ENCODE data around the gene CAMTA1.
A peak's percentile ranks its signal among the peaks of the same experiment; 100 is the strongest.
"Not testable (repeated sequence)": the region's sequence is repeated elsewhere in the genome, so short reads cannot be mapped to it uniquely, and the experiment has no call there.

Gene CAMTA1

DNA sequence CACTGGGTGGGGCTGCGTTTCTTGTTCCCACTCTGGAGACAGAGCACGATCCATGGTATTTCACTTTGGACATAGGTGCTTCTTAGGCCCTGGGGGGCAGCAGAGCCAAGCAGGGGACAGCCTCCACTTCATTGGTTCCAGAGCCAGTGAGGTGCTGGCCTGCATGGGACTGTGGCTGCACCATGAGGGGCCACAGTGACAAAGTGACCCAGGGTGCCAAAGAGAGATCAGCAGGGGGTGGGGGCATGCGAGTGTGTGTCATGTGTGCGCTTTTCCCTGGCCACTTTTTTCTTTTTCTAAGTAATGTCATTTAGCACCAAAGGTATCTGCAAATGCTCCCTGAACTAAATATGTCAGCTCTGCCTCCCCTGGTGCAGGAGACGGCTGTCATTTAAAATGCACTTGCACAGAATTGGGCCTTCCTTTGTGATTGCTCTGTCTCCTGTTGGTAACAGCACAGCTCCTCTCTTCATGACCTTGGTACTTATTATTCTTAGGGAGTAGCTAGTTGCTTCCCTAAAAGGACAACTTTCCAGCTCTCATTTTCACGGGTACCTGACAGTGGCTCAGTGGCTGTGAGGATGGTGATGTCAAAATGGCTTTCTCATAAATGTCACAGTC is 910.4 kb downstream of the CAMTA1 start:
- DNase-seq (ENCODE audit: low read depth): no peak

- no peak for DNase-seq (ENCODE audit: low read depth)
These were observed 913.4 kb downstream of the CAMTA1 start for GRCh38 chr1:7698641-7699040.

DNA sequence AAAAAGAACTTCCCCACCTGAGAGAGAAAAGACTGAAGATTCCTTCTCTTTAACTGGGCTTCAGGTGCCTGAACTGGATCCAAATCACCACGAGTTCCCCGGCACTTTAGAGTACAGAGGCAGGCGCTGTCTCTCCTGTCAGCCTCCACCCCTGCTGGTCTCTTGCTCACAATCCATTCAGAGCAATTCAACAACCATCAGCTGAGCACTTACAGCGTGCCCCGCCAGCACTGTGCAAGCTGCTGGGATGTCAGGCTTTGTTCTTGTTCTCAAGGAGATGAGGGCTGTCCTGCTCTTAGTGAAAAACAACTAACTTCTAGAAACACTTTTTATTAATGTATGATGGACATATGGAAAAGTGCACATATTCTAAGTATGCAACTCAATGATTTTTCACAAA is 917.1 kb downstream of the CAMTA1 start:
- no peak for DNase-seq (ENCODE audit: low read depth)

DNA sequence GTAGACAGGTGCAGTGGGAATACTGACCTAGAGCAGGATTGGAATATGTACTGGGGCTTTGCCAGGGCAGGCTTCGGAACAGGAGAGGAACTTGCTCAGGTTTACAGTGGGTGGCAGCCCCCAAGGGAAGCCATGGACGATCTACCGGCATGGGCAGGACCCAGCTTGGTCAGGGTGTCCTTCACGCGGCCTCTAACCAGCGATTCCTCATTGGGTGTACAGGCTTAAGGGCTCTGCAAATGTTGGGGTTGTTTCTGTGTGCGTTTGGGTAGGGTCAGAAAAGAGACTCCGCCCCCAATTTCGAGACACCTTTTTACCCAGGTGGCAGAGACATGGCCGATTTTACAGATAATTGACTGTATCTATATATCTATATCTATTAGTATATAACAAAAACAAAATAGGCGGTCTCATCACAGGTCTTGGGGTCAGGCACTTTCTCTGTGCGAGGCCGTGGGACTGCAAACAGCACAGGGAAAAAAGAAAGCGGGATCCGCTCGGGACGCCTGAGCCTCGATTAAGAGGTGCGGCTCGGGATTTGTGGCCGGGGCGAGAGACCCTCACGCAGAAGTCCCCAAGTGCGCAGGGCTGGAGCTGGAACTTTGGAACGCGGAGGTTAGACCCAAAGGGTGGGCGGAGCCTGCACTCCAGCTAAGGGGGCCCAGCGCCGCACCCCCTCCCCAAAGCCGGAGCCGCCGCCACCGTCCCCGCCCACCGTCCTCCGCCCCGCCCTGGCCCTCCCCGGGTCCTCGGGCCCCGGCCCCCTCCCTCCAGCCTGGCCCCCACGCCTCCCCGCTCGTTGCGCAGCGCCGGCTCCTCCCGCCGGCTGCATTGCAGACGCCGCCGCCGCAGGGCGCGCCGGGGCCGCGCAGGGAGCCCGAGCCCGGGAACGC is 918.3 kb downstream of the CAMTA1 start:
- no peak for DNase-seq (ENCODE audit: low read depth)

DNA sequence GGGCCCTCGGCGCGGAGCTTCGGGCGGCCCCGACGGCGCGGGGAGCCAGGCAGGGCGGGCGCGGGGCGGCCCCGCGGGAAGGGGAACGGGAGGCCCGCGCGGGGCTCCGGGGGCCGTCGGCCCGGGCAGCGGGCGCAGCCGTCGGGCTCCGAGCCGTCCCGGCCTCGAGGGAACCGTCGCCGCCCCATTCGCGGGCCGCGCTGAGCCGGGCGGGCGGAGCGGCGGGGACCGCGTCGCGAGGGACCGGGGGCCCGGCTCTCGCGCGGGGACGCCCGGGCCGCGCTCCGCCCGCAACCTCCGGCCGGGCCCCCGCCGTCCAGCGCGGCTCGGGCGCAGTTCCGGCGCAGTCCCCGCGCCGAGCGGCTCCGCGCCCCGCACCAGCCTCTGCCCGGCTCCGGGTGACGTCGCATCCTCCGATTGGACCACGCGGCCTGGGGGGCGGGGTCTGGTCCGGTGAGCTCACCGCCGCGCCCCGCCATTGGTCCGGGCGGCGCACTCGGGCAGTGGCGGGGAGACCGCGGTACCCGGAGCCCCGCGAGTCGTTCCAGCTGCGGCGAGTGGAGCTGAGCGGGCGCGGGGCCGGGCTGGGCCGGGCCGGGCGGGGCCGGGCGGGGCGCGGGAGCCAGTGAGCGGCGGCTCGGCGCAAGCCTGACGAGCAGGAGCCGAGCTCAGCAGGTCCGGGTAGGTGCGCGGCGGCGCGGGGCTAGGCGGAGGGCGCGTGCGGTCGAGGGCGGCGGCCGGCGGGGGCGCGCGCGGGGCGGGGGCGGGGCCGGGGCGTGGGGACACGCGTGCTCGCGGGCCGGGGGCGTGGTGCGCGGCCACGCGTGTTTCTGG is 919.2 kb downstream of the CAMTA1 start:
- peak; percentile 82 for DNase-seq (ENCODE audit: low read depth)

- no peak for DNase-seq (ENCODE audit: low read depth)
These were observed 920.0 kb downstream of the CAMTA1 start for GRCh38 chr1:7705048-7705907.

GRCh38 chr1:7705908-7706216 is 920.6 kb downstream of the CAMTA1 start:
- no peak for DNase-seq (ENCODE audit: low read depth)

DNA sequence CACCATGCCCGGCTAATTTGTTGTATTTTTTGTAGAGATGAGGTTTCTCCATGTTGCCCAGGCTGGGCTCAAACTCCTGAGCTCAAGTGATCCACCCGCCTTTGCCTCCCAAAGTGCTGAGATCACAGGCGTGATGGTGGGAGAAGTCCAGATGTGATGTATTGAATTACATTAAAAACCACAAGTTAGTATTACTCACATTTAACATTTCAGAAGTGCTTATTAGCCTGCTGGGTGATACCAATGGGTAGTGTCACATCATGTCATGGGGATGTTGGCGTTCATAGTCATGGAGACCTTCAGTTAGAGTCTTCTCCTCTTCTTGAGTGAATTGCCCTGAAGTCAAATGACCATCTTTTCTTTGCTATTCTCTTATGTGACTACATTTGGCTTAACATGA is 922.3 kb downstream of the CAMTA1 start:
- DNase-seq (ENCODE audit: low read depth): no peak

- not testable (repeated sequence) for DNase-seq (ENCODE audit: low read depth)
These were observed 922.8 kb downstream of the CAMTA1 start for GRCh38 chr1:7708065-7708464.

- no peak for DNase-seq (ENCODE audit: low read depth)
These were observed 925.6 kb downstream of the CAMTA1 start for GRCh38 chr1:7710859-7711258.

DNA sequence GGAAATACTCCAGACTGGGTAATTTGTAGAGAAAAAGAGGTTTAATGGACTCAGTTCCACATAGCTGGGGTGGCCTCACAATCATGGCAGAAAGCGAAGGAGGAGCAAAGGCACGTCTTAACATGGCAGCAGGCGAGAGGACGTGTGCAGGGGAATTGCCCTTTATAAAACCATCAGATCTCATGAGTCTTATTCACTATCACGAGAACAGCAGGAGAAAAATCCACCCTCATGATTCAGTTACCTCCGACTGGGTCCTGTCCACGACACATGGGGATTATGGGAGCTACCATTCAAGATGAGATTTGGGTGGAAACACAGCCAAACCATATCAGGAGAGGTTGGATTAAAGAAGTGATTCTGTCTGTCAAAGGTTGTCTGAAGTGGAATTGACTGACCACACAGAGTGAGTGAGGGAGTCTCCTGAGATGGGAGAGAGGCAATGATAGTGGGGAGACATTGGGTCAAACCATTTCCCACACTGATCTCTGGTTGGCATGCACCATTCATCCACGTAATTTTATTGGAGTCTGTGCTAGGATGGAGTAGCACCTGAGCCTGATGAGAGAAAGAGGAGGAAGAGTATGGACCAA is 927.6 kb downstream of the CAMTA1 start:
- DNase-seq (ENCODE audit: low read depth): no peak

DNA sequence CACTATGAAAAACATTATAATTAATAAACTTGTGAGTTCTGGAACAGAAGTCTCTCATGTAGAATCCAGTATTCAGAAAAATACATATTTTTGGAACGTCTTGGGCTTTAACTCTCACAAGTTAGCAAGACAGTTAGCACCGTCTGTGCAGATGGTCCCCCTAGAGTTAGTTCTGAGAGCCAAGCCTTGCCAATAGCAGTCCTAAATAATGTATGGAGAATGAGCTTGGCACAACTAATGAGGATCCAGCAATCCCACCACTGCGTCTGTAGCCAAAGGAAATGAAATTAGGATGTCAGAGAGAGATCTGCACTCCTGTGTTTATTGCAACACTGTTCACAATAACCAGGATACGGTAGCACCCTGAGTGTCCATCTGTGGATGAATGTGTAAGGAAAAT is 931.3 kb downstream of the CAMTA1 start:
- no peak for DNase-seq (ENCODE audit: low read depth)

GRCh38 chr1:7717748-7718368 is 932.6 kb downstream of the CAMTA1 start:
- no peak for DNase-seq (ENCODE audit: low read depth)

DNA sequence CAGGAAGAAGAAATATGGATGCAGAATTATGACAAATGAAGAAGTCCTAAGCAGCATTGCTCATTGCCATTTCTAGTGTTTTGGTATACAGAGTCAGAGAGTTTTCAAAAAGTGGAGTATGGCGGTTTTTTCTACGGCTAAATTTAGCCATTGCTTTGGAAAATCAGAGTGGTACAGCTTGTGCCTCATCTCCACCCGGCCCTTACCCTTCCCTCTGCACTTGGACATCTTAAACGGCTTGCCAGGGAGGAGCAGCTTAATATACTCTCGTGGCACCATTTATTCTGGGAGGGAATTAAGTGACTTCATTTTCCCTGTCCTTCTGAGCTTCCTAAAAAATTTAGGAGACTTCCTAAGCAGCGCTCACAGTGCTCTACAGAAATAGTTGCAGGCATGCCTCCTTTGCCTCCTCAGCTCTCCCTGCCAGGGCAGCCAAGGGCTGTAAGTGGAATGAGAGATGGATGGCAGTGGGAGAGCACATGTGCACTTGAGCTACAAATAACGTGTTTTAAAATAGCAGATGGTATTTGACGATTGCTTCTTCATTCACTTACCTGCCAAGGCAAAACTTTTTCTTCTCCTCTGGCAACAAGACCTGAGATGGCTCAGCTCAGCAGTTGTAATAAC is 934.3 kb downstream of the CAMTA1 start:
- DNase-seq (ENCODE audit: low read depth): no peak

GRCh38 chr1:7721940-7722669 is 936.9 kb downstream of the CAMTA1 start:
- no peak for DNase-seq (ENCODE audit: low read depth)

GRCh38 chr1:7722670-7723012 is 937.4 kb downstream of the CAMTA1 start:
- DNase-seq (ENCODE audit: low read depth): no peak

DNA sequence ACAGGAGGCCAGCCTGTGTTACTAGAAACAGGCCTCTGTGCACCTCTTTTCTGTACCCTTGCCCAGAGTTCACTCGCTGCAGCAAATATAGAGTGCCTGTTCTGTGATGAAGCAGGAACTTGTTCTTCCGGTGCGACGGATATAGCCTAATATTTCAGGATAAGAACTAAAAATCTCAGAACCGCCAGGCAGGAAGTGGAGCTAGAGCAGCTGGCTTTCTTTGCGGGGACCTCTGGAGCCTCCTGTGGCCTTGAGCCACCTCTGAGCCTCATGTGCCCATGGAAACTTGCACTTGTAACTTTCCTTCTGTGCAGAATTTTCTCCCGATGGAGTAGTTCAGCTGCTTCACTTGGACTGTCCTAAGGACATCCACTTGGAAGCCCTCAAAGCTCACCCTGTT is 941.4 kb downstream of the CAMTA1 start:
- no peak for DNase-seq (ENCODE audit: low read depth)

DNA sequence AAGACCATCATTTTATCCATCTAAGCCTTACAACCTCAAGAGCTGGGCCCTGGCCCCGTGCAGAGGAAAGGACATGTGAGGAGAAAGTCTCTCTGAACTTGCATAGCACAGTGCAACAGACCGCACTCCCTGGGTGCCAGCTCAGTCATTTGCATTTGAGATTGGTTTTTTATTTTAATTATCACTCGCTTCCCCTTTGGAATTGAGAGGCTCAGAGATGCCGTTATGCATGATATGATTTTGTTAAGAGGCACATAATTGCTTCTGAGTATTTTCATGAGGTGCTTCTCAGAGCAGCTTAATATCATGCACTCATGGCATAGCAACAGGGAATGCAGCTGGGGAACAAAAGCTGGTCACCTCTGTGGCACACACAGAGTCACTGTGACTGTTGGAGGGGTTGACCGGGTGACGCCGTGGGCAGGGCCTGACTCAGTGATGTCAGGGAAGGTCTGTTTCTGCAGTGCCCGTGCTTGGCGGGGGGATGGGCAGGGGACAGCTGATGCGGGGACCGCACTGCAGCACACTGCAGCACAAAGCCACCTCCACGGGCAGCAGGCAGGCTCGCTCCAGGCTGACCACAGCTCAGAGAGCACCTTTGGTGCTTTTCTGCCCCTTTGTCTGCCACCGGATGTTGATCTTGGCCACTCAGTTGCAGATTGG is 942.7 kb downstream of the CAMTA1 start:
- no peak for DNase-seq (ENCODE audit: low read depth)

- DNase-seq (ENCODE audit: low read depth): no peak
These were observed 944.5 kb downstream of the CAMTA1 start for GRCh38 chr1:7729761-7730160.

Data from stimulated activated CD8-positive, alpha-beta memory T cell treated with anti-CD3 and anti-CD28 coated beads, Interleukin-12 subunit alpha, Interleukin-12 subunit beta, amount 100 ng/mL, for 1 hour (primary cell).